ENCODE results near the gene F8.

- TF ChIP-seq YY1 (IDR thresholded peaks at IDR 0.05; ENCODE audit: insufficient read depth, insufficient read length) (no peak), SUZ12 (IDR thresholded peaks at IDR 0.05; ENCODE audit: extremely low read depth, insufficient read depth, insufficient read length) (no peak), ZNF274 (IDR thresholded peaks at IDR 0.05; ENCODE audit: low read depth, low read length) (no peak)
Measured at GRCh38 chrX:155026727-155027508, 4.4 kb upstream of the F8 start, which contains the start of gene FUNDC2.

Measured in NT2/D1 (cell line).